GM21717 (cell line): Measurements from ENCODE around the gene KSR1.
A peak's percentile ranks its signal among the peaks of the same experiment; 100 is the strongest.
"Not testable (repeated sequence)": the region's sequence is repeated elsewhere in the genome, so short reads cannot be mapped to it uniquely, and the experiment has no call there.

Source experiments
- ATAC-seq: cut with Tn5 transposase; IDR thresholded peaks from one replicate; pipeline ENCODE4 v1.9.1; 2021; ENCODE audit warnings: mild to moderate bottlenecking, moderate library complexity; ENCODE audit not compliant: unreplicated experiment

Gene KSR1

GRCh38 chr17:27491713-27492190 is 35.5 kb downstream of the KSR1 start:
- ATAC-seq, result no peak

- no peak for ATAC-seq
Observed at GRCh38 chr17:27492470-27492869, 36.2 kb downstream of the KSR1 start.

GRCh38 chr17:27493088-27493487 is 36.8 kb downstream of the KSR1 start:
- ATAC-seq, result no peak

DNA sequence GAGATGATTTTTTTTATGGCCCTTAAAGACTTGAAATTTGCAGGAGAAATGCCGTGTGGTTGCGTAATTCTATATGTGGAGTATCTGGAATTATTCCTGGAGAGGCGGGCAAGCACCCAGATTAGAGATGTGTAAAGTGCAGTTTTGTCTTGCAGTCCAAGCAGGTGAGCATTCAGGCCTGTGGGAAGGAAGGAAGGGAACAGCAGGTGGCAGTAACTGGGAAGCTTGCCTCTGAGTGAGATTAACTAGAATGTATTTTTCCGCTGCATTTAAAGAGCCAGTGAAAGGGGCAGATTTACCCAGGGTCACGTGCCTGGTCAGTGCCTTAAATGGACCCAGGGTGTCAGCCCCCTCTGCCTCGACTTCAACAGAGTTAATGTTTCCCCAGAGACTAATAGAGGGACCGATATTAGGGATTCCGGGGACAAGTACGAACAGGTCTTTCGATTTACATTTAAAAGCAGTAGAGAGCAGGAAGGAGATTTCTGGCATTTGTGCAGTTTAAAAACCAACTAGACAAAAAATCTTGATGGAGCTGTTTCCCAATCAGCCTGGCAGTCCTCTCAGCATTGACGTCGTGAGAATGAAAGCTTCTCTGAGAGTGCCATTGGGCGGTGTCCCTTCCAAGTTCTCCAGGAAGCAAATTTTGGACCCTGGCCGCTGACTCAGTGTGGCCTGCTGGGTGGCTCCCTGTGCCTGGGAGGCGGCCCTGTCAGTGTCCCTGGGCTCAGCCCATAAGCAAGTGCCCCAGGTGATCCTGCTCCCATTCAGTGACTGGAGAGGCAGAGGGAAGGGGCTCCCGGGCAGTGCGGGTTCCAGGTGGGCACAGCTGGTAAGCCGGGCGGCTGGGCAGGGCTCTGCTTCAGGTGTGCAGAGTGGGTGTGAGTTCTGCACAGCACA is 38.2 kb downstream of the KSR1 start:
- no peak for ATAC-seq

- ATAC-seq, result no peak
Observed at GRCh38 chr17:27495460-27495859, 39.2 kb downstream of the KSR1 start.

- ATAC-seq, result no peak
Observed at GRCh38 chr17:27496005-27496404, 39.8 kb downstream of the KSR1 start.

- no peak for ATAC-seq
Observed at GRCh38 chr17:27496437-27496943, 40.2 kb downstream of the KSR1 start.

DNA sequence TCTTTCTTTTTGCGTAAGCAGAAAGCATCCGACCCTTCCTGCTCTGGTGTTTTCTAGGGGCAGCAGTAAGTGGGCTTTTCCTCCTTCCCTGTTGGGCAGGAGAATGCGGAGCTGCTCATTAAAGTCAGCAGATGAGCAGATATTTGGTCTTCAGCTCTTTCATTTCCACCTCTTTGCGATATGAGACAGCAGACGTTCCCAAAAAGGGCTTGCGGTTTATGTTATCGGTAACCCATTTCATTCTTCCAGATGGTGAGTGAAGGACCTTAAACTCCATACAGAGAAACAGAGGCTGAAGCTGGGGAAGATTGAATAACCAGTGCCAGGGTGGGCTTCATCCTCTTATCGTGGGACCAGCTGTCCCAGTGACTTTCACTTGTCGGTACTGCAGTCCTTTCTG is 40.7 kb downstream of the KSR1 start:
- ATAC-seq, result no peak

- ATAC-seq, result no peak
Observed at GRCh38 chr17:27497696-27498095, 41.4 kb downstream of the KSR1 start.

DNA sequence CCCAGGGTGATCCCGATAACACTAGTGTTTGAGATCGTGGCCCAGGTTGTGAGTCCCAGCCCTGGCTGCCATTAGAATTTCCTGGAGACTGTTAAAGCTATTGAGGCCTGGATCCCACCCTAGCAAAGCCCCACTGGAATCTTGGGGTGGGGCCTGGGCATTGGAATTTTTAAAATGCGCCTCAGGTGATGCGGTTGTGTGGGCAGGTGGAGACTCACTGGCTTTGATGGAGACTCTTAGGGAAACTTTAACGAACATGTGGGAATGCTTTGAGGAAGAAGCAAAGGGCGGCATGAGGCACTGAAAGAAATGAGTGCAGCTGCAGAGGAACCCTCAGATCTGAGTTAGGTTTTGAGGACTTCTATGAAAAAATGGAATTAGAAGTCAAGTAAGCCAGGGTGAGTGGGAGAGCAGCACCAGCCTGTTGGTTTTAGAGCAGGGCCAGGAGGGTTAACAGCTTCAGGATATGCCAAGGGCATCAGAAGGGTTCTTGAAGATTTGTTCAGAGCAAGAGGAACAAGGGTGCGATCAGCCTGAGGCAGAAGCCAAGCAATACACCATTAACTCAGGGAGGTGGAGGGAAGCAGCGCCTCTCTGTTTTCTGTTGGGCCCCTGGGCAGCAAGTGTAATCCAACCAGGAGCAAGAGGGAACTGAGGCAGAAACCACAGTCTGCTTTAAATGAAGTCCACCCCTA is 42.5 kb downstream of the KSR1 start:
- no peak for ATAC-seq

GRCh38 chr17:27499451-27500265 is 43.4 kb downstream of the KSR1 start:
- ATAC-seq, result no peak

GRCh38 chr17:27501338-27501737 is 45.1 kb downstream of the KSR1 start:
- not testable (repeated sequence) for ATAC-seq

GRCh38 chr17:27502526-27503324 is 46.5 kb downstream of the KSR1 start:
- ATAC-seq, result no peak

DNA sequence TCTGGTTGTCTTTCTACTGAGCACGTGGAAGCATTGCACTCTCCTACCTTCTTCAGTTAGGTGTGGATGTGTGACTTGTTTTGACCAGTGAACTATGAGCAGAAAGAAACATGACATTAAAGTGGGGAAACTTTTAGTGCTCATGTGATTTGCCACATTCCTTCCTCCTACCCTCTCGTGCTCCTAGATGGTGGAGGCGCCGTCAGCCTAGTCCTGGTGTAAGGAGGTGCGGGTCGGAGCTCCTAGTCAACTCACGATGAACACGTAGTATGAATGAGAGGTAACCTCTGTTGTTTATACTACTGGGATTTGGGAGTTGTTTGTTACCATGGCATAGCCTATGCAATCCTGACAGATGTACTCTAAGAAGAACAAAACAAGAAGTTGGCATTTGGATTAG is 47.4 kb downstream of the KSR1 start:
- ATAC-seq, result no peak

- ATAC-seq, result no peak
Observed at GRCh38 chr17:27504188-27504995, 48.1 kb downstream of the KSR1 start.

DNA sequence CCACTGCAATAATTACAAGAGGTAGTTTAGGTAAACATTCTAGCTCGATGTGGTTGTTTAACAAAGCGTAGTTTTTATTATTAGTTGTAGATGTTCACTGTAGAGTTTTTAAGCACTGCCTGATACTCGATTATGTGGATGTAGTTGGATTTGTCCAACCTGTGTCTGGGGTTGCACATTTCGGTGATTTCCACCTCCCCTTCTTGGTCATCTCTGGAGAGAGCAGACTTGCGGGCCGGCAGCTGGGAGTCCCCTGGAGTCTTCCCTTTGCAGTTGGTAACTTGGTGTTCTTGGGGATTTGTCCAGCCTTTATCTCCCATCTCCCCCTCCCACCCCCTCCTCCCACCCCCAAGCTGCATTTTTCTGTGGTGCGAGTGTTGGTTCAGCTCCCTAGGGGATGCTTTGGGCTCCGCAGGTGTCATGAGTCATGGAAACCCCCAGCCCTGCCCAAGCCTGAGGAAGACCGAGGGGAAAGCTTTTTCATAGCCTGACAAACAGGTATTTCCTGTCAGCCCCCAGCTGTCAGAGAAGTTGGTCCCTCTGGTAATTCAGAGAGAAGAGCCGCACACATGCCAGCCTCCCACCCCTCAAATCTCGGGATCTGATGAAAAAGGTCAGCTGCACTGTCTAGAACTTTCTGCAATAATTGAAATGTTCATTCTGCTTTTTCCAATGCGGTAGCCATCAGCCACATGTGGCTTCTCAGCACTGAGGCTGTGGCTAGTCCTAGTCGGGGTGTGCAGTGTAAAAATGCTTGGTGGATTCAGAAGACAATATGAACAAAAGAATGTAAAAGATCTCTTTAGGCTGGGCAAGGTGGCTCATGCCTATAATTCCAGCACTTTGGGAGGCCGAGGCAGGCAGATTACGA is 50.3 kb downstream of the KSR1 start:
- ATAC-seq, result peak; percentile 59

- no peak for ATAC-seq
Observed at GRCh38 chr17:27511168-27511883, 55.1 kb downstream of the KSR1 start.

- ATAC-seq, result no peak
Observed at GRCh38 chr17:27512031-27512430, 55.8 kb downstream of the KSR1 start.
